Neuron (in vitro differentiated cells): ENCODE data around the gene TOR2A.

Experiments
- H2AFZ ChIP-seq: one replicate; pipeline ENCODE4 v1.6.1; 2013; ENCODE audit warnings: low read depth, mild to moderate bottlenecking, inconsistent platforms, low read length, moderate library complexity
- H3K27me3 ChIP-seq: one replicate; pipeline ENCODE4 v1.6.1; 2013; ENCODE audit warnings: low read length; ENCODE audit not compliant: insufficient read depth
- H3K36me3 ChIP-seq: one replicate; pipeline ENCODE4 v1.6.1; 2013; ENCODE audit warnings: low read length; ENCODE audit not compliant: insufficient read depth
- H3K4me1 ChIP-seq: one replicate; pipeline ENCODE4 v1.6.1; 2013; ENCODE audit warnings: low read length; ENCODE audit not compliant: insufficient read depth
- H3K4me3 ChIP-seq: 2 replicates; pipeline ENCODE4 v1.5.1; 2013; ENCODE audit warnings: mild to moderate bottlenecking, low read length, moderate library complexity
- H3K9me3 ChIP-seq: one replicate; pipeline ENCODE4 v1.6.1; 2013; ENCODE audit warnings: low read length

The TOR2A gene

GRCh38 chr9:127703289-127703946 lies 31.7 kb downstream of the TOR2A start:
- H3K9me3 ChIP-seq, result no peaks in the 10 kb centered on the region
- peaks cover 8% of the 10 kb centered on the region for H3K4me1 ChIP-seq
- H3K27me3 ChIP-seq, result no peaks in the 10 kb centered on the region
- H2AFZ ChIP-seq, result no peak overlapping the region
- H3K36me3 ChIP-seq, result no peaks in the 10 kb centered on the region
- H3K4me3 ChIP-seq, result no peak overlapping the region

- no peak overlapping the region for H3K4me3 ChIP-seq
- no peaks in the 10 kb centered on the region for H3K27me3 ChIP-seq
- no peaks in the 10 kb centered on the region for H3K9me3 ChIP-seq
Measured at GRCh38 chr9:127700594-127701255, 34.4 kb downstream of the TOR2A start.

GRCh38 chr9:127700140-127700539 lies 35.0 kb downstream of the TOR2A start:
- no peaks in the 10 kb centered on the region for H3K36me3 ChIP-seq
- no peak overlapping the region for H3K4me3 ChIP-seq
- H3K4me1 ChIP-seq, result no peaks in the 10 kb centered on the region
- no peaks in the 10 kb centered on the region for H3K9me3 ChIP-seq
- H3K27me3 ChIP-seq, result no peaks in the 10 kb centered on the region
- no peak overlapping the region for H2AFZ ChIP-seq

More at GRCh38 chr9:127700594-127701255, 34.4 kb downstream of the TOR2A start:
- H2AFZ ChIP-seq, result no peak overlapping the region
- no peaks in the 10 kb centered on the region for H3K36me3 ChIP-seq
- H3K4me1 ChIP-seq, result peaks cover 5% of the 10 kb centered on the region

- no peak overlapping the region for H3K4me3 ChIP-seq
- no peaks in the 10 kb centered on the region for H3K4me1 ChIP-seq
- no peak overlapping the region for H2AFZ ChIP-seq
- no peaks in the 10 kb centered on the region for H3K27me3 ChIP-seq
- H3K36me3 ChIP-seq, result no peaks in the 10 kb centered on the region
- no peaks in the 10 kb centered on the region for H3K9me3 ChIP-seq
Measured at GRCh38 chr9:127698985-127699670, 36.0 kb downstream of the TOR2A start.

- H3K4me1 ChIP-seq, result no peaks in the 10 kb centered on the region
- no peaks in the 10 kb centered on the region for H3K36me3 ChIP-seq
- no peaks in the 10 kb centered on the region for H3K9me3 ChIP-seq
- H2AFZ ChIP-seq, result no peak overlapping the region
- H3K4me3 ChIP-seq, result no peak overlapping the region
- no peaks in the 10 kb centered on the region for H3K27me3 ChIP-seq
Measured at GRCh38 chr9:127698386-127698785, 36.7 kb downstream of the TOR2A start.

GRCh38 chr9:127697575-127697974 lies 37.5 kb downstream of the TOR2A start:
- Histone ChIP-seq H3K4me3 (no peak overlapping the region), H2AFZ (no peak overlapping the region), H3K27me3 (no peaks in the 10 kb centered on the region), H3K9me3 (peaks cover 1% of the 10 kb centered on the region), H3K4me1 (no peaks in the 10 kb centered on the region), H3K36me3 (no peaks in the 10 kb centered on the region)

GRCh38 chr9:127694890-127695720 lies 40.0 kb downstream of the TOR2A start:
- H3K27me3 ChIP-seq, result no peaks in the 10 kb centered on the region
- H3K36me3 ChIP-seq, result peaks cover 3% of the 10 kb centered on the region
- no peak overlapping the region for H2AFZ ChIP-seq
- H3K4me1 ChIP-seq, result peaks cover 3% of the 10 kb centered on the region
- no peak overlapping the region for H3K4me3 ChIP-seq
- H3K9me3 ChIP-seq, result peaks cover 1% of the 10 kb centered on the region

- Histone ChIP-seq H3K36me3 (peaks cover 3% of the 10 kb centered on the region), H2AFZ (no peak overlapping the region), H3K9me3 (peaks cover 6% of the 10 kb centered on the region), H3K4me3 (no peak overlapping the region), H3K27me3 (no peaks in the 10 kb centered on the region), H3K4me1 (peaks cover 3% of the 10 kb centered on the region)
Measured at GRCh38 chr9:127693697-127694096, 41.4 kb downstream of the TOR2A start.

GRCh38 chr9:127693143-127693542 lies 42.0 kb downstream of the TOR2A start:
- peaks cover 3% of the 10 kb centered on the region for H3K4me1 ChIP-seq
- peaks cover 6% of the 10 kb centered on the region for H3K9me3 ChIP-seq
- H2AFZ ChIP-seq, result no peak overlapping the region
- no peaks in the 10 kb centered on the region for H3K27me3 ChIP-seq
- H3K4me3 ChIP-seq, result no peak overlapping the region
- peaks cover 7% of the 10 kb centered on the region for H3K36me3 ChIP-seq

- H3K36me3 ChIP-seq, result peaks cover 10% of the 10 kb centered on the region
- peaks cover 3% of the 10 kb centered on the region for H3K4me1 ChIP-seq
- H3K4me3 ChIP-seq, result no peak overlapping the region
- H2AFZ ChIP-seq, result no peak overlapping the region
- H3K9me3 ChIP-seq, result peaks cover 6% of the 10 kb centered on the region
- H3K27me3 ChIP-seq, result no peaks in the 10 kb centered on the region
Measured at GRCh38 chr9:127692071-127692470, 43.0 kb downstream of the TOR2A start.

- Histone ChIP-seq H3K27me3 (no peaks in the 10 kb centered on the region), H2AFZ (no peak overlapping the region), H3K4me1 (peaks cover 3% of the 10 kb centered on the region), H3K9me3 (peaks cover 6% of the 10 kb centered on the region), H3K36me3 (peaks cover 13% of the 10 kb centered on the region), H3K4me3 (no peak overlapping the region)
Measured at GRCh38 chr9:127690735-127691134, 44.4 kb downstream of the TOR2A start.

- H3K36me3 ChIP-seq, result peaks cover 17% of the 10 kb centered on the region
- H3K27me3 ChIP-seq, result no peaks in the 10 kb centered on the region
- no peak overlapping the region for H2AFZ ChIP-seq
- H3K4me1 ChIP-seq, result peaks cover 3% of the 10 kb centered on the region
- no peak overlapping the region for H3K4me3 ChIP-seq
- peaks cover 6% of the 10 kb centered on the region for H3K9me3 ChIP-seq
Measured at GRCh38 chr9:127689329-127690000, 45.6 kb downstream of the TOR2A start.
